Breast epithelium (tissue), 3 donors: Measurements from ENCODE around the gene SLC17A5.

ENCODE experiments used
- POLR2A ChIP-seq: fragments of 450-650 bp; IDR thresholded peaks from one replicate; pipeline ENCODE4 v1.6.1; 2016; ENCODE audit warnings: antibody characterized with exemption, mild to moderate bottlenecking, moderate library complexity
- TF ChIP-seq, protein P1 (sequence below), 3 donors: fragments of 450-650 bp; IDR thresholded peaks; one replicate each; pipeline ENCODE4 v1.5.1; 2016 to 2017; ENCODE audit warnings: antibody characterized with exemption in 3 of 3, mild to moderate bottlenecking in 3 of 3, moderate library complexity in 3 of 3

- TF ChIP-seq, protein P1, sequence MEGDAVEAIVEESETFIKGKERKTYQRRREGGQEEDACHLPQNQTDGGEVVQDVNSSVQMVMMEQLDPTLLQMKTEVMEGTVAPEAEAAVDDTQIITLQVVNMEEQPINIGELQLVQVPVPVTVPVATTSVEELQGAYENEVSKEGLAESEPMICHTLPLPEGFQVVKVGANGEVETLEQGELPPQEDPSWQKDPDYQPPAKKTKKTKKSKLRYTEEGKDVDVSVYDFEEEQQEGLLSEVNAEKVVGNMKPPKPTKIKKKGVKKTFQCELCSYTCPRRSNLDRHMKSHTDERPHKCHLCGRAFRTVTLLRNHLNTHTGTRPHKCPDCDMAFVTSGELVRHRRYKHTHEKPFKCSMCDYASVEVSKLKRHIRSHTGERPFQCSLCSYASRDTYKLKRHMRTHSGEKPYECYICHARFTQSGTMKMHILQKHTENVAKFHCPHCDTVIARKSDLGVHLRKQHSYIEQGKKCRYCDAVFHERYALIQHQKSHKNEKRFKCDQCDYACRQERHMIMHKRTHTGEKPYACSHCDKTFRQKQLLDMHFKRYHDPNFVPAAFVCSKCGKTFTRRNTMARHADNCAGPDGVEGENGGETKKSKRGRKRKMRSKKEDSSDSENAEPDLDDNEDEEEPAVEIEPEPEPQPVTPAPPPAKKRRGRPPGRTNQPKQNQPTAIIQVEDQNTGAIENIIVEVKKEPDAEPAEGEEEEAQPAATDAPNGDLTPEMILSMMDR (IDR thresholded peaks at IDR 0.05) = no peak
- TF ChIP-seq POLR2A = no peak
Measured at GRCh38 chr6:73636048-73636447, 17.7 kb downstream of the SLC17A5 start.
